HG03342 (cell line): ENCODE data around the gene WDR20.
"Not testable (repeated sequence)": the region's sequence is repeated elsewhere in the genome, so short reads cannot be mapped to it uniquely, and the experiment has no call there.

Experiments used
- ATAC-seq: cut with Tn5 transposase; IDR thresholded peaks from one replicate; pipeline ENCODE4 v1.9.1; 2021; ENCODE audit warnings: mild to moderate bottlenecking, moderate library complexity; ENCODE audit not compliant: unreplicated experiment

The WDR20 gene

GRCh38 chr14:102139286-102140026 lies at the start of gene WDR20:
TSS of gene WDR20 (plus strand) at chr14:102139897. CDS start at chr14:102139924, 27 bp downstream.
- ATAC-seq = peak; percentile 87

GRCh38 chr14:102090713-102091112 lies 49.0 kb upstream of the WDR20 start:
- ATAC-seq = no peak

GRCh38 chr14:102092806-102093205 lies 46.9 kb upstream of the WDR20 start:
- ATAC-seq = no peak

GRCh38 chr14:102094101-102094500 lies 45.6 kb upstream of the WDR20 start:
- no peak for ATAC-seq

GRCh38 chr14:102095231-102095870 lies 44.3 kb upstream of the WDR20 start:
- ATAC-seq = no peak

GRCh38 chr14:102095871-102096568 lies 43.7 kb upstream of the WDR20 start:
- no peak for ATAC-seq

- no peak for ATAC-seq
Measured at GRCh38 chr14:102096569-102097188, 43.0 kb upstream of the WDR20 start.

GRCh38 chr14:102097441-102098135 lies 42.1 kb upstream of the WDR20 start:
- ATAC-seq = no peak

- no peak for ATAC-seq
Measured at GRCh38 chr14:102103062-102103695, 36.5 kb upstream of the WDR20 start.

- no peak for ATAC-seq
Measured at GRCh38 chr14:102105369-102105768, 34.3 kb upstream of the WDR20 start.

- not testable (repeated sequence) for ATAC-seq
Measured at GRCh38 chr14:102109332-102109731, 30.4 kb upstream of the WDR20 start.

- ATAC-seq = no peak
Measured at GRCh38 chr14:102111101-102111500, 28.6 kb upstream of the WDR20 start.

GRCh38 chr14:102116361-102117180 lies 23.1 kb upstream of the WDR20 start:
- no peak for ATAC-seq

GRCh38 chr14:102117852-102118251 lies 21.8 kb upstream of the WDR20 start:
- ATAC-seq = no peak

GRCh38 chr14:102120888-102121287 lies 18.8 kb upstream of the WDR20 start:
- no peak for ATAC-seq

GRCh38 chr14:102121567-102121966 lies 18.1 kb upstream of the WDR20 start:
- no peak for ATAC-seq

- no peak for ATAC-seq
Measured at GRCh38 chr14:102124419-102124818, 15.3 kb upstream of the WDR20 start.

- ATAC-seq = no peak
Measured at GRCh38 chr14:102125546-102125945, 14.2 kb upstream of the WDR20 start.

GRCh38 chr14:102126807-102127455 lies 12.8 kb upstream of the WDR20 start:
- ATAC-seq = no peak
